ENCODE measurements around the gene FBXO3.
"Not testable (repeated sequence)": the region's sequence is repeated elsewhere in the genome, so short reads cannot be mapped to it uniquely, and the experiment has no call there.

The FBXO3 gene

GRCh38 chr11:33797879-33798278 is 23.6 kb upstream of the FBXO3 start:
- DNase-seq (ENCODE audit: extremely low read depth, low read depth): no peak
- no peak for TF ChIP-seq CTCF (IDR thresholded peaks at IDR 0.05; ENCODE audit: low read depth, low read length)

- no peak for DNase-seq (ENCODE audit: extremely low read depth, low read depth)
- no peak for TF ChIP-seq CTCF (IDR thresholded peaks at IDR 0.05; ENCODE audit: low read depth, low read length)
Measured at GRCh38 chr11:33790040-33790439, 15.7 kb upstream of the FBXO3 start.

- not testable (repeated sequence) for DNase-seq (ENCODE audit: extremely low read depth, low read depth)
Measured at GRCh38 chr11:33788095-33788494, 13.8 kb upstream of the FBXO3 start.

- no peak for DNase-seq (ENCODE audit: extremely low read depth, low read depth)
- TF ChIP-seq CTCF (IDR thresholded peaks at IDR 0.05; ENCODE audit: low read depth, low read length): no peak
Measured at GRCh38 chr11:33787076-33787475, 12.8 kb upstream of the FBXO3 start.

GRCh38 chr11:33785609-33786008 is 11.3 kb upstream of the FBXO3 start:
- DNase-seq (ENCODE audit: extremely low read depth, low read depth): no peak
- no peak for TF ChIP-seq CTCF (IDR thresholded peaks at IDR 0.05; ENCODE audit: low read depth, low read length)

GRCh38 chr11:33779849-33780528 is 5.7 kb upstream of the FBXO3 start:
- DNase-seq (ENCODE audit: extremely low read depth, low read depth): peak; percentile 8
- TF ChIP-seq CTCF (IDR thresholded peaks at IDR 0.05; ENCODE audit: low read depth, low read length): no peak

- no peak for TF ChIP-seq CTCF (IDR thresholded peaks at IDR 0.05; ENCODE audit: low read depth, low read length)
- DNase-seq (ENCODE audit: extremely low read depth, low read depth): peak; percentile 19
Measured at GRCh38 chr11:33778675-33779074, 4.4 kb upstream of the FBXO3 start.

- no peak for TF ChIP-seq CTCF (IDR thresholded peaks at IDR 0.05; ENCODE audit: low read depth, low read length)
- no peak for DNase-seq (ENCODE audit: extremely low read depth, low read depth)
Measured at GRCh38 chr11:33777906-33778305, 3.6 kb upstream of the FBXO3 start.

All from AG09319 (cell line).